HEK293 (cell line): Measurements from ENCODE around the gene PLPPR4.

Experiments used
- ZNF274 ChIP-seq, 2 experiments: fragments of 200-500 bp in 1 of 2; fragments of 450-650 bp in 1 of 2; sonication (Bioruptor generic) in 1 of 2; formaldehyde crosslinking in 1 of 2; IDR thresholded peaks; 2 replicates each; pipeline versions ENCODE4 v1.5.1 to v1.6.1; 2014 to 2016; ENCODE audit warnings: borderline replicate concordance in 1 of 2, inconsistent platforms in 1 of 2, low read length in 1 of 2, missing biosample characterization in 1 of 2, missing genetic modification characterization in 1 of 2
- ZNF292 ChIP-seq: fragments of 450-650 bp; formaldehyde crosslinking; IDR thresholded peaks from 2 replicates; pipeline ENCODE4 v1.5.1; 2016; ENCODE audit warnings: low read depth, missing biosample characterization, missing genetic modification characterization, borderline replicate concordance
- ZNF324 ChIP-seq: fragments of 450-650 bp; formaldehyde crosslinking; IDR thresholded peaks from 2 replicates; pipeline ENCODE4 v1.5.1; 2016; ENCODE audit warnings: missing biosample characterization, missing genetic modification characterization
- ZNF335 ChIP-seq: fragments of 450-650 bp; formaldehyde crosslinking; conservative IDR thresholded peaks from 2 replicates; pipeline ENCODE4 v1.5.1; 2016; ENCODE audit warnings: missing biosample characterization, missing genetic modification characterization
- TF ChIP-seq, protein P1 (sequence below): fragments of 450-650 bp; formaldehyde crosslinking; IDR thresholded peaks from 2 replicates; pipeline ENCODE4 v1.5.1; 2016; ENCODE audit warnings: missing biosample characterization, missing genetic modification characterization
- TF ChIP-seq, protein P2 (sequence below): fragments of 450-650 bp; formaldehyde crosslinking; IDR thresholded peaks from 2 replicates; pipeline ENCODE4 v1.5.1; 2017; ENCODE audit warnings: missing biosample characterization, missing genetic modification characterization

DNA sequence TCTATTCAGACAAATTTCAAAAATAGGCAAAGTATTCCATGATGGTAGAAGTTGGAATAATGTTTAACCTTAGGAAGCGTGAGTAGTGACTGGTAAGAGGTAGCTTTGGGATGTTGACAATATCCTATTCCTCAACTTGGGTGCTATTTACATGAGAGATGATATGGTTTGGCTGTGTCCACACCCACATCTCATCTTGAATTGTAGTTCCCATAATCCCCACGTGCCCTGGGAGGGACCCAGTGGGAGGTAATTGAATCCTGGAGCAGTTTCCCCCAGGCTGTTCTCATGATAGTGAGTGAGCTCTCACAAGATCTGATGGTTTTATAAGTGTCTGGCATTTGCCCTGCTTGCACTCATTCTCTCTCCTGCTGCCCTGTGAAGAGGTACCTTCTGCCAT lies 67.3 kb downstream of the PLPPR4 start:
- TF ChIP-seq ZNF274 (IDR thresholded peaks at IDR 0.05; ENCODE audit: low read length) (no peak), ZNF274 (tag by site-specific recombination; IDR thresholded peaks at IDR 0.05; ENCODE audit: borderline replicate concordance) (no peak), ZNF324 (tag by site-specific recombination) (no peak), ZNF335 (tag by site-specific recombination) (no peak), ZNF292 (tag by site-specific recombination) (no peak)
- TF ChIP-seq, protein P1, sequence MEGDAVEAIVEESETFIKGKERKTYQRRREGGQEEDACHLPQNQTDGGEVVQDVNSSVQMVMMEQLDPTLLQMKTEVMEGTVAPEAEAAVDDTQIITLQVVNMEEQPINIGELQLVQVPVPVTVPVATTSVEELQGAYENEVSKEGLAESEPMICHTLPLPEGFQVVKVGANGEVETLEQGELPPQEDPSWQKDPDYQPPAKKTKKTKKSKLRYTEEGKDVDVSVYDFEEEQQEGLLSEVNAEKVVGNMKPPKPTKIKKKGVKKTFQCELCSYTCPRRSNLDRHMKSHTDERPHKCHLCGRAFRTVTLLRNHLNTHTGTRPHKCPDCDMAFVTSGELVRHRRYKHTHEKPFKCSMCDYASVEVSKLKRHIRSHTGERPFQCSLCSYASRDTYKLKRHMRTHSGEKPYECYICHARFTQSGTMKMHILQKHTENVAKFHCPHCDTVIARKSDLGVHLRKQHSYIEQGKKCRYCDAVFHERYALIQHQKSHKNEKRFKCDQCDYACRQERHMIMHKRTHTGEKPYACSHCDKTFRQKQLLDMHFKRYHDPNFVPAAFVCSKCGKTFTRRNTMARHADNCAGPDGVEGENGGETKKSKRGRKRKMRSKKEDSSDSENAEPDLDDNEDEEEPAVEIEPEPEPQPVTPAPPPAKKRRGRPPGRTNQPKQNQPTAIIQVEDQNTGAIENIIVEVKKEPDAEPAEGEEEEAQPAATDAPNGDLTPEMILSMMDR, result no peak
- TF ChIP-seq, protein P2, sequence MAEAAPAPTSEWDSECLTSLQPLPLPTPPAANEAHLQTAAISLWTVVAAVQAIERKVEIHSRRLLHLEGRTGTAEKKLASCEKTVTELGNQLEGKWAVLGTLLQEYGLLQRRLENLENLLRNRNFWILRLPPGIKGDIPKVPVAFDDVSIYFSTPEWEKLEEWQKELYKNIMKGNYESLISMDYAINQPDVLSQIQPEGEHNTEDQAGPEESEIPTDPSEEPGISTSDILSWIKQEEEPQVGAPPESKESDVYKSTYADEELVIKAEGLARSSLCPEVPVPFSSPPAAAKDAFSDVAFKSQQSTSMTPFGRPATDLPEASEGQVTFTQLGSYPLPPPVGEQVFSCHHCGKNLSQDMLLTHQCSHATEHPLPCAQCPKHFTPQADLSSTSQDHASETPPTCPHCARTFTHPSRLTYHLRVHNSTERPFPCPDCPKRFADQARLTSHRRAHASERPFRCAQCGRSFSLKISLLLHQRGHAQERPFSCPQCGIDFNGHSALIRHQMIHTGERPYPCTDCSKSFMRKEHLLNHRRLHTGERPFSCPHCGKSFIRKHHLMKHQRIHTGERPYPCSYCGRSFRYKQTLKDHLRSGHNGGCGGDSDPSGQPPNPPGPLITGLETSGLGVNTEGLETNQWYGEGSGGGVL (tag by site-specific recombination), result no peak
